CD4-positive, alpha-beta T cell (primary cell): ENCODE data around the gene COQ10A. TPM values are rescaled to one million over a fixed set of nuclear protein-coding genes. Genes with fewer than 3 reads are reported as not detected.

ENCODE experiments used
- ATAC-seq: fragments of 200-7000 bp; cut with Tn5 transposase; one replicate; pipeline ENCODE4 v1.10.0; 2022; ENCODE audit warnings: mild to moderate bottlenecking; ENCODE audit not compliant: poor library complexity
- CTCF ChIA-PET: fragments of 350-600 bp; sonication (Branson Sonifier 250); formaldehyde crosslinking; loops from one replicate; lab custom pipeline; 2021; ENCODE audit warnings: antibody characterized with exemption, inconsistent platforms; lab: Charles Lee
- POLR2A ChIA-PET: fragments of 350-600 bp; sonication (Branson Sonifier 250); formaldehyde crosslinking; loops from one replicate; lab custom pipeline; 2021; ENCODE audit warnings: antibody characterized with exemption, inconsistent platforms; lab: Charles Lee
- DNase-seq, 14 experiments: peaks; one replicate each; pipeline ENCODE4 v3.0.0-alpha.2; 2013 to 2020; ENCODE audit warnings: mixed read lengths in 2 of 14
- H3K27ac ChIP-seq, 2 donors: one replicate each; pipeline versions ENCODE4 v1.5.1 to v1.7.0; 2013; ENCODE audit warnings: low read length in 2 of 2, low read depth in 1 of 2, mild to moderate bottlenecking in 1 of 2
- H3K27me3 ChIP-seq, 2 experiments: 1 replicate in 1 of 2; 2 replicates in 1 of 2; pipeline versions ENCODE4 v1.6.1 to v1.7.0; 2013; ENCODE audit warnings: low read length in 2 of 2, control low read depth in 1 of 2, mild to moderate bottlenecking in 1 of 2, moderate library complexity in 1 of 2; ENCODE audit not compliant: insufficient read depth in 2 of 2, control insufficient read depth in 1 of 2
- H3K36me3 ChIP-seq: one replicate; pipeline ENCODE4 v1.6.1; 2013; ENCODE audit warnings: low read length, control low read depth; ENCODE audit not compliant: insufficient read depth
- H3K4me1 ChIP-seq: one replicate; pipeline ENCODE4 v1.6.1; 2013; ENCODE audit warnings: low read length, control low read depth; ENCODE audit not compliant: insufficient read depth
- H3K4me3 ChIP-seq: one replicate; pipeline ENCODE4 v1.5.1; 2013; ENCODE audit warnings: mild to moderate bottlenecking, low read length, moderate library complexity
- H3K9me3 ChIP-seq, 2 experiments: 1 replicate in 1 of 2; 2 replicates in 1 of 2; pipeline versions ENCODE4 v1.6.1 to v1.7.0; 2013; ENCODE audit warnings: low read length in 2 of 2, mild to moderate bottlenecking in 2 of 2, control low read depth in 1 of 2, moderate library complexity in 1 of 2; ENCODE audit not compliant: control insufficient read depth in 1 of 2, insufficient read depth in 1 of 2
- H3K27ac Mint-ChIP-seq: one replicate; pipeline ENCODE4 v1.8.0; 2020; ENCODE audit warnings: mixed read lengths
- H3K27me3 Mint-ChIP-seq: one replicate; pipeline ENCODE4 v1.8.0; 2021; ENCODE audit warnings: mixed read lengths
- H3K36me3 Mint-ChIP-seq: one replicate; pipeline ENCODE4 v1.8.0; 2021; ENCODE audit warnings: low read depth, mixed read lengths
- H3K4me1 Mint-ChIP-seq: one replicate; pipeline ENCODE4 v1.8.0; 2021; ENCODE audit warnings: low read depth, mixed read lengths
- H3K4me3 Mint-ChIP-seq: one replicate; pipeline ENCODE4 v1.8.0; 2020; ENCODE audit warnings: mild to moderate bottlenecking, mixed read lengths
- H3K9me3 Mint-ChIP-seq: one replicate; pipeline ENCODE4 v1.8.0; 2020; ENCODE audit warnings: mixed read lengths
- intact Hi-C, 2 experiments: fragments of 100-400 bp; cut with DNase I in 1 of 2; cut with micrococcal nuclease in 1 of 2; formaldehyde crosslinking; loops; one replicate each; pipeline versions ENCODE4 v1.15.1 to v1.9.0; 2023 to 2025; cut with DNase I, micrococcal nuclease
- total RNA-seq, 174 experiments: library from RNA in 2 of 174; stranded (reverse) in 2 of 174; gene quantifications; one replicate each; pipeline ENCODE4 v1.2.3 and lab custom pipeline; 2021 to 2026
- TF ChIP-seq, protein P1 (sequence below): fragments of 200-600 bp; IDR thresholded peaks from one replicate; pipeline ENCODE4 v1.8.0; 2022; ENCODE audit warnings: antibody characterized with exemption, mild to moderate bottlenecking

COQ10A gene
- total RNA-seq, 2 experiments from 2014 or later = 27.6 to 29.2 TPM

DNA sequence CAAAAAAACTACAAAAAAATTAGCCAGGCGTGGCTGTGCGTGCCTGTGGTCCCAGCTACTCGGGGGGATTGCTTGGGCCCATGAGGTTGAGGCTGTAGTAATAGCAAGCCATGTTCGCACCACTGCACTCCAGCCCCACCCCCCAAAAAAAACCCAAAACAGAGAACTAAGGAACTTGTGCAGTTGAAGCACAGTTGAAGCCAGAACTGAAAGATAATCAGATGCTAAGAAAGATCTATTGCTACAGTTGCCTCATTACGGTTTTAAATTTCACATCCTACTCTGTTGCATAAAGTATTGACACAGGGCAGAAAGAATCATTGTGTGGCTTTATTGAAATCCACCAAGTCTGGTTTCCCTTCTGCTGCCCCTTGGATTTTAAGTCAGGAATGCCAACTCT, 29.6 kb downstream of the COQ10A start:
- Mint-ChIP-seq H3K27ac (peak overlapping the region; percentile 59), H3K36me3 (peaks cover 60% of the 10 kb centered on the region), H3K4me1 (peaks cover 75% of the 10 kb centered on the region), H3K9me3 (no peaks in the 10 kb centered on the region), H3K4me3 (peak overlapping the region; percentile 30), H3K27me3 (no peaks in the 10 kb centered on the region)
- Histone ChIP-seq H3K4me1 (peaks cover 60% of the 10 kb centered on the region), H3K9me3 (no peaks in the 10 kb centered on the region), H3K27ac (no peak overlapping the region), H3K4me3 (no peak overlapping the region), H3K27me3 (no peaks in the 10 kb centered on the region), H3K36me3 (peaks cover 25% of the 10 kb centered on the region)
- ATAC-seq (no peak), DNase-seq (no peak)
- TF ChIP-seq, protein P1, sequence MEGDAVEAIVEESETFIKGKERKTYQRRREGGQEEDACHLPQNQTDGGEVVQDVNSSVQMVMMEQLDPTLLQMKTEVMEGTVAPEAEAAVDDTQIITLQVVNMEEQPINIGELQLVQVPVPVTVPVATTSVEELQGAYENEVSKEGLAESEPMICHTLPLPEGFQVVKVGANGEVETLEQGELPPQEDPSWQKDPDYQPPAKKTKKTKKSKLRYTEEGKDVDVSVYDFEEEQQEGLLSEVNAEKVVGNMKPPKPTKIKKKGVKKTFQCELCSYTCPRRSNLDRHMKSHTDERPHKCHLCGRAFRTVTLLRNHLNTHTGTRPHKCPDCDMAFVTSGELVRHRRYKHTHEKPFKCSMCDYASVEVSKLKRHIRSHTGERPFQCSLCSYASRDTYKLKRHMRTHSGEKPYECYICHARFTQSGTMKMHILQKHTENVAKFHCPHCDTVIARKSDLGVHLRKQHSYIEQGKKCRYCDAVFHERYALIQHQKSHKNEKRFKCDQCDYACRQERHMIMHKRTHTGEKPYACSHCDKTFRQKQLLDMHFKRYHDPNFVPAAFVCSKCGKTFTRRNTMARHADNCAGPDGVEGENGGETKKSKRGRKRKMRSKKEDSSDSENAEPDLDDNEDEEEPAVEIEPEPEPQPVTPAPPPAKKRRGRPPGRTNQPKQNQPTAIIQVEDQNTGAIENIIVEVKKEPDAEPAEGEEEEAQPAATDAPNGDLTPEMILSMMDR = no peak
- POLR2A ChIA-PET = no interaction called here
- CTCF ChIA-PET = interaction anchor here (0.6 kb wide), 1 partner anchor 142 kb away, joined by 4 read pairs; no protein-coding TSS in a partner anchor
- intact Hi-C loops = no loop called here

DNA sequence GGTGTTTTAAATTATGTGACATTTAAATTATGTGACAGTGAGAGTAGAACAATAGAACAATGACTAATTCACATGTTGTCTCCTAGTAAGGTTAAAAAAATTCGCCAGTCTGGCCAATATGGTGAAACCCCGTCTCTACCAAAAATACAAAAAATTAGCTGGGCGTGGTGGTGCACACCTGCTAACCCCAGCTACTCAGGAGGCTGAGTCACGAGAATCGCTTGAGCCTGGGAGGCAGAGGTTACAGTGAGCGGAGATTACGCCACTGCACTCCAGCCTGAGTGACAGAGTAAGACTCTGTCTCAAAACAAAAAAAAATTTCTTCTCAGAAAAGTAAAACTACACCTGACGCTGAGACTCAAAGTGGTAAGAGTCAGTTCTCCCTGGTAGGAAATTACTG, 30.7 kb downstream of the COQ10A start:
- ChIA-PET POLR2A (interaction anchor here (3.6 kb wide), 1 partner anchor 19 kb away, joined by 31 read pairs; the partner anchor contains the start of gene CNPY2), CTCF (interaction anchor here (0.6 to 4.5 kb wide), 2 partner anchors 39 to 148 kb away, joined by 3 to 20 read pairs; partner anchors contain the start of gene ANKRD52)
- peak overlapping the region; percentile 59 for H3K27ac Mint-ChIP-seq
- DNase-seq = no peak
- TF ChIP-seq, protein P1 = no peak
- no peak for ATAC-seq
- Histone ChIP-seq H3K9me3 (no peaks in the 10 kb centered on the region), H3K36me3 (peaks cover 21% of the 10 kb centered on the region), H3K27ac (no peak overlapping the region), H3K4me3 (no peak overlapping the region), H3K27me3 (no peaks in the 10 kb centered on the region), H3K4me1 (peaks cover 59% of the 10 kb centered on the region)
- intact Hi-C loops = no loop called here
- no peaks in the 10 kb centered on the region for H3K27me3 Mint-ChIP-seq
- H3K36me3 Mint-ChIP-seq = peaks cover 58% of the 10 kb centered on the region
- H3K9me3 Mint-ChIP-seq = no peaks in the 10 kb centered on the region
- H3K4me3 Mint-ChIP-seq = peak overlapping the region; percentile 71
- peaks cover 77% of the 10 kb centered on the region for H3K4me1 Mint-ChIP-seq

- peaks cover 59% of the 10 kb centered on the region for H3K4me1 ChIP-seq
- TF ChIP-seq, protein P1 = no peak
- DNase-seq (no peak), ATAC-seq (no peak)
- H3K9me3 Mint-ChIP-seq = no peaks in the 10 kb centered on the region
- peak overlapping the region; percentile 72 for H3K4me3 ChIP-seq
- peak overlapping the region; percentile 98 for H3K4me3 Mint-ChIP-seq
- peaks cover 53% of the 10 kb centered on the region for H3K36me3 Mint-ChIP-seq
- H3K27me3 ChIP-seq = no peaks in the 10 kb centered on the region
- ChIA-PET POLR2A (interaction anchor here (0.6 to 3.6 kb wide), 15 partner anchors 10 to 482 kb away, joined by 3 to 31 read pairs (median 4); partner anchors contain the start of genes ANKRD52, CNPY2, COQ10A and ORMDL2), CTCF (interaction anchor here (1.0 to 4.5 kb wide), 6 partner anchors 10 to 166 kb away, joined by 3 to 20 read pairs (median 4); partner anchors contain the start of genes ANKRD52, CNPY2 and SMARCC2)
- no peaks in the 10 kb centered on the region for H3K9me3 ChIP-seq
- H3K4me1 Mint-ChIP-seq = peaks cover 72% of the 10 kb centered on the region
- H3K27ac Mint-ChIP-seq = peak overlapping the region; percentile 97
- no peaks in the 10 kb centered on the region for H3K27me3 Mint-ChIP-seq
- H3K27ac ChIP-seq = peak overlapping the region; percentile 91 to 96
- peaks cover 17% of the 10 kb centered on the region for H3K36me3 ChIP-seq
- intact Hi-C loops = loop anchor here in 1 of 2 experiments (2.0 kb wide), 3 partner anchors 32 to 108 kb away; partner anchors contain the start of genes ANKRD52 and COQ10A
These were observed 32.1 kb downstream of the COQ10A start for GRCh38 chr12:56298828-56299227.
